Measurements from ENCODE around the gene ADAP1. TPM values are rescaled to one million over a fixed set of nuclear protein-coding genes. Genes with fewer than 3 reads are reported as not detected.

ADAP1 gene
- total RNA-seq, 2 donors from 2014 or later = 4.2 to 7.7 TPM

- TF ChIP-seq, protein P1, sequence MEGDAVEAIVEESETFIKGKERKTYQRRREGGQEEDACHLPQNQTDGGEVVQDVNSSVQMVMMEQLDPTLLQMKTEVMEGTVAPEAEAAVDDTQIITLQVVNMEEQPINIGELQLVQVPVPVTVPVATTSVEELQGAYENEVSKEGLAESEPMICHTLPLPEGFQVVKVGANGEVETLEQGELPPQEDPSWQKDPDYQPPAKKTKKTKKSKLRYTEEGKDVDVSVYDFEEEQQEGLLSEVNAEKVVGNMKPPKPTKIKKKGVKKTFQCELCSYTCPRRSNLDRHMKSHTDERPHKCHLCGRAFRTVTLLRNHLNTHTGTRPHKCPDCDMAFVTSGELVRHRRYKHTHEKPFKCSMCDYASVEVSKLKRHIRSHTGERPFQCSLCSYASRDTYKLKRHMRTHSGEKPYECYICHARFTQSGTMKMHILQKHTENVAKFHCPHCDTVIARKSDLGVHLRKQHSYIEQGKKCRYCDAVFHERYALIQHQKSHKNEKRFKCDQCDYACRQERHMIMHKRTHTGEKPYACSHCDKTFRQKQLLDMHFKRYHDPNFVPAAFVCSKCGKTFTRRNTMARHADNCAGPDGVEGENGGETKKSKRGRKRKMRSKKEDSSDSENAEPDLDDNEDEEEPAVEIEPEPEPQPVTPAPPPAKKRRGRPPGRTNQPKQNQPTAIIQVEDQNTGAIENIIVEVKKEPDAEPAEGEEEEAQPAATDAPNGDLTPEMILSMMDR (IDR thresholded peaks at IDR 0.05) = no peak
- Histone ChIP-seq H3K9me3 (no peaks in the 10 kb centered on the region), H3K27ac (no peak overlapping the region), H3K4me3 (no peak overlapping the region), H3K36me3 (peaks cover 5% of the 10 kb centered on the region), H3K27me3 (no peaks in the 10 kb centered on the region), H3K4me1 (peaks cover 0 to 9% of the 10 kb centered on the region in 2 donors)
- DNase-seq (ENCODE audit: low spot score) = no peak
These were observed 43.2 kb upstream of the ADAP1 start for GRCh38 chr7:997404-998395.

GRCh38 chr7:996079-996872, 41.8 kb upstream of the ADAP1 start:
- Histone ChIP-seq H3K27ac (no peak overlapping the region), H3K9me3 (no peaks in the 10 kb centered on the region), H3K4me3 (no peak overlapping the region), H3K4me1 (peaks cover 0 to 10% of the 10 kb centered on the region in 2 donors), H3K27me3 (no peaks in the 10 kb centered on the region), H3K36me3 (peaks cover 5% of the 10 kb centered on the region)
- no peak for DNase-seq (ENCODE audit: low spot score)
- TF ChIP-seq, protein P1 (IDR thresholded peaks at IDR 0.05) = no peak

- H3K27me3 ChIP-seq = no peaks in the 10 kb centered on the region
- peaks cover 0 to 10% of the 10 kb centered on the region in 2 donors for H3K4me1 ChIP-seq
- TF ChIP-seq, protein P1 (IDR thresholded peaks at IDR 0.05) = no peak
- no peak for DNase-seq (ENCODE audit: low spot score)
- no peak overlapping the region for H3K27ac ChIP-seq
- H3K9me3 ChIP-seq = no peaks in the 10 kb centered on the region
- peaks cover 5% of the 10 kb centered on the region for H3K36me3 ChIP-seq
- H3K4me3 ChIP-seq = no peak overlapping the region
These were observed 41.1 kb upstream of the ADAP1 start for GRCh38 chr7:995571-995970.

- no peak overlapping the region for H3K27ac ChIP-seq
- TF ChIP-seq, protein P1 (IDR thresholded peaks at IDR 0.05) = no peak
- H3K27me3 ChIP-seq = no peaks in the 10 kb centered on the region
These were observed 40.3 kb upstream of the ADAP1 start for GRCh38 chr7:994592-995308.

More at GRCh38 chr7:994592-995308, 40.3 kb upstream of the ADAP1 start:
- DNase-seq (ENCODE audit: low spot score) = no peak
- no peaks in the 10 kb centered on the region for H3K9me3 ChIP-seq
- H3K4me1 ChIP-seq = peaks cover 0 to 10% of the 10 kb centered on the region in 2 donors
- peaks cover 3% of the 10 kb centered on the region for H3K36me3 ChIP-seq
- H3K4me3 ChIP-seq = no peak overlapping the region

Data from right atrium auricular region (tissue), 2 donors.